Activated CD4-positive, CD25-positive, alpha-beta regulatory T cell treated with anti-CD3 and anti-CD28 coated beads, Interleukin-2, amount 50 U/mL, for 72 hours (primary cell): Measurements from ENCODE around the gene MYEOV.

Experiments used
- DNase-seq: peaks from one replicate; pipeline ENCODE4 v3.0.0; 2021

Gene MYEOV

GRCh38 chr11:69304686-69305085, 10.7 kb downstream of the MYEOV start:
- DNase-seq = no peak

GRCh38 chr11:69305885-69306540, 12.1 kb downstream of the MYEOV start:
- DNase-seq = no peak

GRCh38 chr11:69306821-69307220, 12.9 kb downstream of the MYEOV start:
- no peak for DNase-seq

GRCh38 chr11:69307421-69307820, 13.5 kb downstream of the MYEOV start:
- DNase-seq = no peak

- DNase-seq = peak; percentile 25
Observed at GRCh38 chr11:69307871-69308431, 14.0 kb downstream of the MYEOV start.

- DNase-seq = peak; percentile 28
Observed at GRCh38 chr11:69308491-69308911, 14.5 kb downstream of the MYEOV start.

GRCh38 chr11:69308936-69309615, 15.1 kb downstream of the MYEOV start:
- peak; percentile 19 for DNase-seq

- DNase-seq = peak; percentile 26
Observed at GRCh38 chr11:69309631-69310280, 15.8 kb downstream of the MYEOV start.

GRCh38 chr11:69310351-69310750, 16.4 kb downstream of the MYEOV start:
- DNase-seq = no peak

GRCh38 chr11:69310934-69311766, 17.2 kb downstream of the MYEOV start:
- DNase-seq = no peak

GRCh38 chr11:69311767-69312385, 17.9 kb downstream of the MYEOV start:
- no peak for DNase-seq

- DNase-seq = peak; percentile 18
Observed at GRCh38 chr11:69312453-69313404, 18.8 kb downstream of the MYEOV start.

- no peak for DNase-seq
Observed at GRCh38 chr11:69313992-69314391, 20.0 kb downstream of the MYEOV start.

GRCh38 chr11:69314555-69314954, 20.6 kb downstream of the MYEOV start:
- no peak for DNase-seq

GRCh38 chr11:69316956-69317355, 23.0 kb downstream of the MYEOV start:
- no peak for DNase-seq

- DNase-seq = no peak
Observed at GRCh38 chr11:69317401-69318092, 23.6 kb downstream of the MYEOV start.

GRCh38 chr11:69318093-69318420, 24.1 kb downstream of the MYEOV start:
- no peak for DNase-seq

GRCh38 chr11:69319255-69320106, 25.5 kb downstream of the MYEOV start:
- DNase-seq = no peak

GRCh38 chr11:69320326-69320725, 26.4 kb downstream of the MYEOV start:
- DNase-seq = no peak
